Measurements from ENCODE around the gene TSPYL6.
"Not testable (repeated sequence)": the region's sequence is repeated elsewhere in the genome, so short reads cannot be mapped to it uniquely, and the experiment has no call there.

TSPYL6 gene

DNA sequence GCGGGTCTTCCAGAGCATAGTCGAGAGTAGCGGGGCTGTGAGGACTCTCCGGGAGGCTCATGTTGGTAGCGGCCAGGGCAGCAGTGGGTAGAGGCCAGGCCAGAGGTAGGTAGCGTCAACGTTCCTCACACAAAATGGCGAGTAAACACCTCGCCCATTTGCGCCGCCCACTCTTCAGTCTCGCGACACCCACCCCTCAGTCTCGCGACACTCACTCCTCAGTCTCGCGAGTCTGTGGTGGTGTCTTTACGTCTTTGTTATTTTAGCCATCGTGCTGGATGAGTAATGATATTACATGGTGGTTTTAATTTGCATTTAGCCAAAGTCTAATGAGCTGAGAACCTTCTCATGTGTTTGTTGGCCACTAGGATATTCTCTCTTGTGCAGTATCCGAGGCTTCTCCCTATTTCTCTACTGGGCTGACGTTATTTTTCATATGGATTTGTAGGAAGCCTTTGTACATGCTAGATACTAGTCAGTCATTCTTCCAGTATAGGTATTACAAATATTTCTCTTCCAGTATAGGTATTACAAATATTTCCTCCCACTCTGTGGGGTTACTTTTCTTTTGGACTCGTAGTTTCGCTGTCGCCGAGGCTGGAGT is at the start of gene TSPYL6:
Gene TSPYL6, minus strand, starts transcription at position 139 of the 604 bp plus-strand sequence. Its CDS starts 78 bp downstream, at position 61.
- DNase-seq = no peak

DNA sequence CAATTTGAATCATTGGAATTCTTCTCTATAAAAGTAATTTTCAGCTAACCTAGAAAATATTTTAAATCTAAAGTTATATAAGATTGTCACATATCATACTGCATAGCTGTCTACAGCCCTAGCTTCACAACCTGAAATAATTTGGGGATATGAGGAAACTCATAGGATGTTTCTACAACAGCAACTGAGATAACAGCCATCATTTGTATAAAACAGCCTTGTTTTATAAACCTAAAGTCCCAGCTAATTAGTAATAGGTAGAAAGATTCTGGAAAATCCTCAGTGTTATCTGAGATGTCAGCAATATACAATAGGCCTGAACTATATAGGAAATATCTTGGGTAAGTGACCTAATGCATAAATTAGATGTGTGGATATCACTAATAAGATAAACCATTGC is 47.6 kb upstream of the TSPYL6 start:
- no peak for DNase-seq

DNA sequence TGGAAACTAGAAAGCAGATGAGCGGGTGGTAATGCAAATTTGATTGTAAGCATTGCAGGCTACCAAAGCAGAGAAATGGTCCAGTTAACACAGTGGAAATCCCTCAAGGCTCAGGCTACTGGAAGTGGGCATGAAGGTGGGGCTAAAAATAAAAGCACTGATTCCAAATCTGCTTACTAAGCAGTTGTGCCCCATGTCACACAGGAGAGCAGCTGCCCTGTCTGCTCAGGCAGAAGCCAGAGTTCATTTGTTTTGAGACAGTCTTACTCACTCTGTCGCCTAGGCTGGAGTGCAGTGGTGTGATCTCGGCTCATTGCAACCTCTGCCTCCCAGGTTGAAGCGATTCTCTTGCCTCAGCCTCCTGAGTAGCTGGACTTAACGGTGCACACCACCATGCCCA is 42.5 kb upstream of the TSPYL6 start:
- DNase-seq = no peak

DNA sequence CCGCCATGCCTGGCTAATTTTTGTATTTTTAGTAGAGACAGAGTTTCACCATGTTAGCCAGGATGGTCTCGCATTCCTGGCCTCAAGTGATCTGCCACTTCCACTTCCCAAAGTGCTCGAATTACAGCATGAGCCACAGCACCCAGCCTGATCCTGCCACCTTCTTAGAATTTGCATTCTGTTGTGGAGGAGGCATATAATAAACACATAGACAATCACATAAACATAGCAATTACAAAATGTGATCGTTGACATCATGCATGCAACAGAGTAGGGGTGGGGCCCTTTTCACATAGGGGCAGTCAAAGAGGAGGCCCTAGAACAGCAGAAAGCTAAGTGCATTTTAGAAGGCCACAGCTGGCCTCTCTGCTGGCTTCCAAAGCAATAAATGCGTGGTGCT is 39.9 kb upstream of the TSPYL6 start:
- no peak for DNase-seq

DNA sequence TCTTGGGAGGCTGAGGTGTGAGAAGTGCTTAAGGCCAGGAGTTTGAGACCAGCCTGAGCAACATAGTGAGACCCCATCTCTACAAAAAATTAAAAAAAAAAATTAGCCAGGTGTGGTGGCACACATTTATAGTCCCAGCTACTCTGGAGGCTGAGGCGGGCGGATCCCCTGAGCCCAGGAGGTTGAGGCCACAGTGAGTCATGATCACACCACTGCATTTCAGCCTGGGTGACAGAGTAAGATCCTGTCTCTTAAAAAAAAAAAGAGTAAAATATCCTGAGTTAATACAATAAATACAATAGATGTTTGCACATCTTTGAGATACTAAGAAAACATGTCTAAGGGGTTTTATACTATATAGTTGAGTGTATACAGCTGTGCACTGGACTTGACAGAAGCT is 38.6 kb upstream of the TSPYL6 start:
- not testable (repeated sequence) for DNase-seq

DNA sequence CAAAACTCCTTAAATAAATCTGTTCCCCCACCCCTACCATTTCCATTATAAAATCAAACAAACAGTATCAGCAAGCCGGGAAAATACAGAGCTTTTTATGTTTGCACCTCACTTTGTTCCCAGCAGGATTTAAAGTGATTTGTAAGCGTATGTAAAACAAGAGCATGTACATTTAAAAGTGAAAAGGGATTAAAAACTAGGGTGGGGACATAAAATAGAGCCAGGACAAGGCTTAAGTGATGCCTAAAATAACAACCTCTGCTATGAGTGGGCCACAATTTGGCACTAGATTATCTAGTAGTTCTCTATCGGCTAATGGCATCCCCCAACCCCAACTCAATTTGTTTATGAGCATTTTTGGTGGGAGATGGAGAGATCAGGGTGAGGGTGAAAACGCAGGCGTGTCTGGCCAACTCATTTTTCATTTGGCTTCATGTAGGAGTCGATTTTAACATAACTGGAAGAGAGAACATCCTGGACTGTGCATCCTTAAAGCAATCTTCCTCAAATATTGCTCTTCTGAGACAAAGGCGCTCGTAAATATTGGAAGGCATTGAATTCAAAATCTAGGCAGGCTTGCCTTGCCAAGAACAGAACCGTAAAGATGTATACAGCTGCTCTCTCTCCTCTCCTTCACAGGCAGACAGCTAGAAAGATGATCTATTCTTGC is 34.5 kb upstream of the TSPYL6 start:
- DNase-seq = no peak

DNA sequence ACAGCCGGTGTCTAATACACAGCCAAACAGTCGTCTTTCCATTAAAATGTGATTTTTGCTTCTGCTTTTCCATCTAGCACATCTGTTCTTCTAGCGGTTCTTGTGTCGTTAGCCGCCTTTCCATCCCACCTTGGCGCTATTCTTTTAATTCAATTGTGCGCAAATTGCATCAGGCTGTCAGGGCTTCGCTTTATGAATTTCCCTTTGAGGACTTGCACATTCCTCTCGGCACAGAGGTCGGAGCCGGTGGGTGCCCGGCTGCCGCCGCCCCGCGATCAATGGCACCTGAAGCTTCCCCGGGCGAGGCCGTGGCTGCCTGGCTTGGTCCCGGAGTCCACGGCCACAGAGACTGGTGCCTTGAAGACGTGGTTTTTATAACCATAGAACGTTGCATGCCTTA is 33.9 kb upstream of the TSPYL6 start:
- DNase-seq = no peak

DNA sequence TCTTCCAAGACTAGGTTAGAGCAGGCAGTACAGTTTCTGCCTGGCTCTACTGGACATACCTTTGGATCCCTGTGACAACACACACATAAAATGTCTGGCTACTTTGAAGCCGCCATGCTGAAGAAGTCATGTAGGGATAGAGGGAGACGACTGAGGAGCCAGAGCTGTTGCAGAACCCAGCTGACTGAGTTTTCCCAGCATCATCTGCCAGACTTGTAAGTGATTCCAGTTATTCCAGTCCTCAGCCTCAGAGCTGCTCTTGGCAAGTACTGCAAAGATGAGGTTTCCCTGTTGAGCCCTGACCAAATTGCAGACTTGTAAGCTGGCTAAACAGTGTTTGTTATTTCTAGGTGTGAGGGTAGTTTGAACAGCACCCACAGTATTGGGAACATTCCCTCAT is 31.5 kb upstream of the TSPYL6 start:
- no peak for DNase-seq

DNA sequence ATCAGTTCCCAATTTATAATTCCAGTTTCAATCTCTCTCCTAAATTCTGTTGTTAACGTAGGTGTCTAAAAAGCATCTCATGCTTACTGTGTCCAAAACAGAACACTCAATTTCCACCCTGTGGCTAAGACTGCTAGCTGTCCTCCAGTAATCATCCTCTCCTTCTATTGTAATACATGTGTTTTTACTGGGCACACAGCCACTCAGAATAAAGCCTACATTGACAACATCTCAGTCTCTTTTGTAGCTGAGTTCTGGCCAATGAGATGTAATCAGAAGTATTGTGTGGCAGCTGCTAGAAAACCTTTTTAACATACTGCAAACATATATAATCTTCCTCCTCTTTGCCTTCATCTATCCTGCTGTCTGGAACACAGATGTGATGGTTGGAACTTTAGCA is 29.4 kb upstream of the TSPYL6 start:
- DNase-seq = no peak

DNA sequence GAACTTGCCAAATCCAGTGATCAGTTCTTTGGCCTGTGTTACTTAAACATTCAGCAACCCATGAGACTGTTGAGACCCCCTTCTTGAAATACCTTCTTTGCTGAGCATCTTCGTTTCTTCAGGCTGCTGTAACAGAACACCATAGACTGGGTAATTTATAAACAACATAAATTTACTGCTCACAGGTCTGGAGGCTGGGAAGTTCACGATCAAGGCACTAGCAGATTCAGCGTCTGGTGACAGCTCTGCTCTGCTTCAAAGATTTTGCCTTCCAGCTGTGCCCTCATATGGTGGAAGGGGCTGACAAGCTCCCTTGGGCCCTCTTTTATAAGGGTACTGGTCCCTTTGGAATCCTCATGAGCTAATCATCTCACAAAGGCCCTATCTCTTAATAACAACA is 28.8 kb upstream of the TSPYL6 start:
- DNase-seq = no peak

DNA sequence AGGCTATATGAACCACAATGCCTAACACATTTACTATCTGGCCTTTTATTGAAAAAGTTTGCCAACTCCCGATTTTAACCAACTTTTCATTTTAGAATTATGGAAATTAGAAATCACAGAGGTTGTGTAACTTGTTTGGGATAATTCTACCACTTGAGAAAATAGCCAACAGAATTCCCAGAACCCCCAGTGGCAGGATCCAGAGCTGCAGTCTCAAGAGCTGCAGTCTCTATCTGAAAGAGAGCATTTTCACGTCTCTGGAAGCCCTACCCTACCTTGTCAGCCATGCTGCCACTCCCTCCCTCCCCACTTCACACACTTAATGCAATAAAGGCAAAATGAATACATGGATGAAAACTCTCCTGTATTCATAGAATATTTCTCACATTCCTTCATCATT is 23.4 kb upstream of the TSPYL6 start:
- no peak for DNase-seq

DNA sequence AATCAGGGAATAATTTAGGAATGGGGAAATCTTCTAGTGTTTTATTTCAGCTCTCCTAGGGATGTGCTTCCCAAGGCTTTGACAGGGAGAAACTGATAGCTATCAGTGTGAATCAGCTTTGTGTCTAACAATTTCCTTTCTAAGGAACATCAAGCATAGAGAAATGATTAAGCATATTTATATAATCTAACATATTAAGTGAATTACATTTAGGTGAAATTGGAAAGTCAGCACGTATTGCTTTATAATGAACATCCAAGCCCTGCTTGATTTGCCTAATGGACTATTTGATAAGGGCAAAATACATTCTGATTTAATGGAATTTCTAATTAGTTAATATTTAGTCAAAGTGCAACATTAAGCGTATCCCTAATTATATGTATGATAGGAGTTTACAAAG is 19.5 kb upstream of the TSPYL6 start:
- no peak for DNase-seq

DNA sequence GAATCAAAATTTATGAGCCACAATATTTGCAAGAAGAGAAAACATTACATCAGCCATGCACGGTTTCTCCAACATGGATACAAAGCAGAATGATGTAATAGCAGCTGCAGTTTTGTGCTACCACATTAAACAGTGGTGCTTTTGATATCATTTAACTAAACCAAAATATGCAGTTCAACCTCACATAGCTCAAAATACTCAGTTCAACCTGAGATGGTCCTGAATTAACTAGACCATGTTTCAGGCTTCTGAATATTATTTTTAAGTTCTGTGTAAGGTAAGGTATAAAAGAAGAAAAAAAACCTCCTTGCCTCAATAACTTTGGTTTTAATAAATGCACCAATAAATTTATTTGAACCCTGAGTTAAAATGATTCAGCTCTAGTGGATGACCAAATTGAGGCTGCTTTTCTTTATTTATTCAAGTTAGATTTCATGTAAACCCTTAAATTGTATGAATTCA is 18.8 kb upstream of the TSPYL6 start:
- DNase-seq = peak in 1 of 2 experiments; percentile 12

DNA sequence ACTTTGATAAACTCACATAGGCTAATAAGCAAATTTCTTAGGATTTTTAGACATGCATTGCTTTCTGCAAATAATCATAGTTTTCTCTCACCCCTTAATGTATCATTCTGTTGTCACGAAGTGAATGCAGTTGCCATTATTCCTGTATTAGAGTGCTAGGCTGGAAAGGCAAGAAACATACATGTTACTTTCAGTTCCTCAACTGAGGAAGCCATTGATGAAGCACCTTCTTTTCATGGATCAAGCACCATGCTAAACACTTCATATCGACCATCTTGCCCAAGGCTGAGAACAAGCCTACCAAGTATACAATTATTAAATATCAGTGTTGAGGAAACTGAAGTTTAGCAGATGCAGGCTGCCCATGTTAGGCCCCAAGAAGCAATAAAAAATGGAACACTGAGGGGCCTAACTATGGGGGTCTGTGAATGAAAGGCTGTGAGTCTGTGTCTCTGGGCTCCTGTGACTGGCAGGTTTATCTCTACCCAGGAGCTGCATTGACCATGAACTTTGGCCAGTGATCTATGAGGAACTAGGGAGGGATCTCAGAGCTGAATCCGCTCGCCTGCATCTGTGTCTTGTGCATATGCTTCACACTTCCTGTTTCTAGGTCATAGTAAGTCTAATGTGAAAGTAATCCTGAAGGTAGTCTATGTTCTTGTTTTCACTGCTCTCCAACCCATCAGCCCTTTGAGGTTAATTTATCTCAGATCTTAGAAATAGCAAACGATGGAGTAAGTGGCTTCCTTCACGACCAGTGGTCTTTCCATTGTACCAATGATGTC is 16.0 kb upstream of the TSPYL6 start:
- no peak for DNase-seq

DNA sequence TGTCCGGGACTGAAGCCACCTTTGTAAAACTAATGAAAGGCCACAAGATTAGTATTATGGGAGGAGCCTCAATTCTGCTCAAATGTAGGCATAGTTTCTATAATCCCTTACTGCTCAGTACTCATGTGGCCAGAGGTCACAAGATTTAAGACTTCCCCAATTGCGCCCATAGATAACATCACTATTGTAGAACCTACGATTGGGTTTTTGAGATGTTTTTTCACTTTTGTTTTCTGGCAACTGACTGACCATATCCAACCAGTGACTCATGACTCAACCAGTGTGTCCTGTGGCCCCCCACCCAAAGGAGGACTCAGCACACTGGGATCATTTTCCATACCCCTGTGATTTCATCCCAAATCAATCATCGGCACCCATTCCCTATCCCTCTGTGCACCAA is 15.2 kb upstream of the TSPYL6 start:
- DNase-seq = no peak

DNA sequence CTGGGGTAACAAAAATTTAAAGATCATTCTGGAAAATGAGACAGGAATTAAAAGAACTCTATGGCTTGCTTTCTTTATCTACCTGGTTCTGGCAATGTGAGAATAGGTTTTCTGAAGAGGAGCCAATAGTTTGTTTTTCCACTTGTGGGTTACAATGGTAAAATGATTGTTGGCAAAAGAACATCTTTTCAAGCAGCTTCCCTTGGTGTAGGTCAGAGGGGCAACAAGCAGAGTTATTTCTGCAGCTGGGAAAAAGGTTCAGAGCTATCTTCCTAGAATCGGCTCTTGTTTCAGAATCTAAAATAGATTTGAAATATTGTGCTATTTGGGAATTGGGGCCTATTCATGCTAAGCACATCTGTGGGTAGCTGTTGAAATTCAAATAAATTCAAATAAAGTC is 11.5 kb upstream of the TSPYL6 start:
- DNase-seq = no peak

DNA sequence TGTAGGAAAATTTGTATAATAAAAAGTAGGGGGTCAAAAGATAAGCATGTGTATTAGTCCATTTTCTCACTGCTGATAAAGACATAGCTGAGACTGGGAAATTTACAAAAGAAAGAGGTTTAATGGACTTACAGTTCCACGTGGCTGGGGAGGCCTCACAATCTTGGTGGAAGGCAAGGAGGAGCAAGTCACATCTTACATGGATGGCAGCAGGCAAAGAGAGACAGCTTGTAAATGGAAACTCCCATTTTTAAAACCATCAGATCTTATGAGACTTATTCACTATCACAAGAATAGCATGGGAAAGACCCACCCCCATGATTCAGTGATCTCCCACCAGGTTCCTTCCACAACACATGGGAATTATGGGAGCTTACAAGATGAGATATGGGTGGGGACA is 9.1 kb upstream of the TSPYL6 start:
- not testable (repeated sequence) for DNase-seq

DNA sequence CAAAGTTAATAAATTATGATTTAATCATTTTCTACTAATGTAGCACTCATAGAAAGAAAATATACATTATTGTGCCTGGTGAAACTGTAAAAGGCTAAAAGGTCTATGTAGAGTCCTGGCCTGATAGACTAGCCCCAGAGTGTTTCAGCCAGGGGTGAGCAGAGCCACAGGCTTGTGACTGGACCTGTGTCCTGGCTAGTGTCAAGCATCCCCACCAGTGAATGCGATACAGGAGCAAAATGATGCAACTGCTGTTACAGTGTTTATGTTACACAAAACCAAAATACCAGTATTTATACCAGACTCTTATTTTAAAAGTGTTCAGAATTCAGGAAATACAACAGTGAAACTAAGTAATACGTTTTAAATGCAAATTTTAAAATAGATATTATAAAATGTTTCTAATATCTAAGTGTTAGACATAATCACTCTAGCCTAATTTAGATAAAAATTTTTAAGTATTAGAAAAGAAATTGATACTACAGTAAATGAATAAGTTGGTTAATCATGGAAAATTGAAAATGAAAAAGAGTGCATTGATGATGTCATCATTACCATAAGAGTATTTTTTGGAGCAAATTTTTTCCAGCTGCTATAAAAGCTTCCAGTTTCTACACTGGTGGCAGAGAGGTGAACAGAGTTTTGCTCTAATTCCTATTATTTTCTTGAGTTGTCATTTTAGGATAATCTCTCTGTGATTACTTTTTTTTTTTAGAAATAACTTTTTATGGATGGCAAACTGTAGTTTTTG is 6.2 kb upstream of the TSPYL6 start:
- no peak for DNase-seq

DNA sequence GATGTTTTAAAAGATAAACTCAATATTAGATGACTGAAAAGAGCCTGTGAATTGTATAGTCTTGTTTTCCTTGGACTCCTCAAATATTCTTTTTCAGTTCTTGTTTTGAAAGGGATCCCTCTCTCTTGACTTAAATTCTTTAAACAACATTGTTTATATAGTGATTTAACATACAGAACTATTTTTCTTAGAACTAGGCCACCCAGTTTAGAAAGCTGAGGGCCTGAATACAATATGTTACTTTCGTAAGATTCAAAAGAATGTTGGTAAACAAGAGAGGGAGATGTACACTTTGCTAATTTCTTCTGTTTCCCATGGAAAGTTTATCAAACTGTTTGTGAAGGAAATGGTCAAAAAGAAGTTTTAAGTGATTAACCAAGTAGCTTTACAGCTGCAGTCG is 5.5 kb upstream of the TSPYL6 start:
- no peak for DNase-seq

DNA sequence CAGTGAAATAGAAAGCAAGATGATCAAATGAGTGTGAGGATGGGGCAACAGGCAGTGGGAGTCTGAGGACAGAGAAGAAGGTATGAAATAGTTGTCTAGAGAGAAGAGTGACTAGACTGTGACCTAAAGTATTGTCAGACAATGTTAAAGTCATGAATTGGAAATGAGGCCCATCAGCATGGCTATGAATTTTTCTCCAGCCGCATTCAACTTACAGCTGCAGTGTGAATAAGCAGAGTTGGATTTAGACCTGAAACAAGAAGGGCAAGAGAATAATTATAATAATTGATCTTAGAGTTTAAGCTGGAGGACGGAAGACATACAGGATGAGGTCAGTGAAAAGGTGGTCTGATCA is 4.2 kb upstream of the TSPYL6 start:
- DNase-seq = no peak

DNA sequence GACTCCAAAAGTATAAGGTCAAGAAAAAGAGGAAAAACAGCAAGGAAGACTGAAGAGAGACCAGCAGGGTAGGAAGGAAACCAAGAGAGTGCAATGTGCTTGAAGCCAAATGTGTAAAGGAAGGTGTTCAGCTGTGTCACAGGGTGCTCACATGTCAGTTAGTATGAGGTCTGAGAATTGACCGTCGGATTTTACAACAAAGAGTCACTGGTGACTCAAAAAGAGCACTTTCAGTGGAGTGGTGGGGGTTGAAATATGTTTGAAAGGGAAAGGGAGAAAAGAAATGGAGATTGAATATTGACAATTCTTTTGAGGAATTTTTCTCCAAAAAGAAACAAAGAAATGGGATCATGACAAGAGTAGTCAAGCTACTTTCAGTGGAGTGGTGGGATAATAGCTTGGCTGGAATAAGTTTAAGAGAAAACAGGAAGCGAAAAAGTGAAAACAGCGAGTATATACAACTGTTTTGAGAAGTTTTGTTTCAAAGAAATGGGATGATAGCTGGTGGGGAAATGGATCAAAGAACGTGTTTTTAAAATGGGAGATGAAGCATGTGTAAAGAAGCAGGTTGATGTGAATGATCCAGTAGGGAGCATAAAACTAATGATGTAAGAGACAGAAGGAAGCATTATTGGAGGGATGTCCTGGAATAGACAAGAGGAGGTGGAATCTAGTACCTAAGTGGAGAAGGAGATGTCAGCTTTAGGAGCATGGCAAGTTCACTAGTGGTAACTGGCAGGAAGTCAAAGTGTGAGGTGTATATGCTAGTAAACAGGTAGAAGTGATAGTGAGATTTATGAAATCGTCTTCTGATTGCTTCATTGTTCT is 3.6 kb upstream of the TSPYL6 start:
- DNase-seq = no peak

DNA sequence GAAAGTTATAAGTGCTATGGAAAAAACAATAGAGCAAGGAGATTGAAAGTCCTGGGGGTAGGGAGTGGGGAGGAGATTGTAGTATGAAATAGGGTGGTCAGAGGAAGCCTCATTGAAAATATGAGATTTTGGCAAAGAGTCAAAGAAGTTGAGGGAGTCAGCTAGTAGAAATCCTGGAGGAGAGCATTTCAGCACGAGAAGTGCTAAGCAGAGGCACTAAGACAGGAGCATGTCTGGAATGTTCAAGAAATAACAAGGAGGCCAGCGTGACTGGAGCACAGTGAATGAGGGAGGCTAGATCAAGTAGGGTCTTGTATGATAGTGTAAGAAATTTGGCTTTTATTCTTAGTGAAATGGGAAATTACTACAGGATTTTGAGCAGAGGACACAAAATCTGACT is 2.1 kb upstream of the TSPYL6 start:
- DNase-seq = no peak

Data from NCI-H2081 (cell line).